Natural killer cell (primary cell): Measurements from ENCODE around the gene CLEC11A. TPM values are rescaled to one million over a fixed set of nuclear protein-coding genes. Genes with fewer than 3 reads are reported as not detected.

ENCODE experiments used
- ATAC-seq, 3 donors: fragments of 150-1000 bp in 2 of 3; fragments of 200-7000 bp in 1 of 3; cut with Tn5 transposase; 1 replicate in 1 of 3; 2 replicates in 2 of 3; pipeline ENCODE4 v1.10.0; 2021; ENCODE audit warnings: mild to moderate bottlenecking in 2 of 3, moderate library complexity in 2 of 3
- DNase-seq, 2 donors: peaks; one replicate each; pipeline versions ENCODE4 v3.0.0 to v3.0.0-alpha.2; 2013 to 2021; ENCODE audit warnings: mixed read lengths in 1 of 2
- H3K27ac ChIP-seq: one replicate; pipeline ENCODE4 v1.5.1; 2013; ENCODE audit warnings: mild to moderate bottlenecking, low read length
- H3K27me3 ChIP-seq: one replicate; pipeline ENCODE4 v1.6.1; 2013; ENCODE audit warnings: low read length; ENCODE audit not compliant: control insufficient read depth, insufficient read depth
- H3K36me3 ChIP-seq: one replicate; pipeline ENCODE4 v1.6.1; 2013; ENCODE audit warnings: low read length; ENCODE audit not compliant: control insufficient read depth, insufficient read depth
- H3K4me1 ChIP-seq: one replicate; pipeline ENCODE4 v1.6.1; 2013; ENCODE audit warnings: low read length; ENCODE audit not compliant: control insufficient read depth, insufficient read depth
- H3K4me3 ChIP-seq: one replicate; pipeline ENCODE4 v1.5.1; 2013; ENCODE audit warnings: low read length
- H3K9me3 ChIP-seq: one replicate; pipeline ENCODE4 v1.6.1; 2013; ENCODE audit warnings: low read length; ENCODE audit not compliant: control insufficient read depth, insufficient read depth
- H3K27ac Mint-ChIP-seq, 2 donors: one replicate each; pipeline ENCODE4 v1.8.0; 2022; ENCODE audit warnings: mild to moderate bottlenecking in 2 of 2, mixed read lengths in 2 of 2, moderate library complexity in 1 of 2
- H3K27me3 Mint-ChIP-seq, 2 donors: one replicate each; pipeline ENCODE4 v1.8.0; 2022; ENCODE audit warnings: low read depth in 2 of 2, mixed read lengths in 2 of 2
- H3K36me3 Mint-ChIP-seq: one replicate; pipeline ENCODE4 v1.8.0; 2022; ENCODE audit warnings: mixed read lengths
- H3K4me1 Mint-ChIP-seq, 2 donors: one replicate each; pipeline ENCODE4 v1.8.0; 2022; ENCODE audit warnings: mixed read lengths in 2 of 2
- H3K4me3 Mint-ChIP-seq: one replicate; pipeline ENCODE4 v1.8.0; 2022; ENCODE audit warnings: mild to moderate bottlenecking, moderate library complexity, mixed read lengths
- H3K9me3 Mint-ChIP-seq, 2 donors: one replicate each; pipeline ENCODE4 v1.8.0; 2022; ENCODE audit warnings: mixed read lengths in 2 of 2
- CTCF ChIP-seq: fragments of 200-600 bp; IDR thresholded peaks from one replicate; pipeline ENCODE4 v1.8.0; 2022; ENCODE audit warnings: antibody characterized with exemption
- WGBS: methylation state at CpG from one replicate; pipeline ENCODE4 v1.1.7; 2013; ENCODE audit warnings: missing lambda C conversion rate; ENCODE audit not compliant: insufficient coverage; 5-methylcytosine and 5-hydroxymethylcytosine counted together
- intact Hi-C: fragments of 100-400 bp; cut with micrococcal nuclease; formaldehyde crosslinking; loops from one replicate; pipeline ENCODE4 v1.14.2; 2022
- total RNA-seq, 4 donors: library from RNA; stranded (reverse); fragments of 120-200 nt in 1 of 4; gene quantifications; one replicate each; pipeline versions ENCODE4 v1.2.3 to v1.2.4, GENCODE V29; 2013 to 2022

Gene CLEC11A
- total RNA-seq, 3 donors from 2014 or later (not counting 1 experiment from before 2014, with no cell fraction given) = 2.3 to 4.0 (median 3.3) TPM

GRCh38 chr19:50708179-50708879, 14.8 kb upstream of the CLEC11A start:
- H3K27ac Mint-ChIP-seq = no peak overlapping the region
- Histone ChIP-seq H3K4me3 (no peak overlapping the region), H3K4me1 (peaks cover 13% of the 10 kb centered on the region), H3K27ac (no peak overlapping the region), H3K36me3 (no peaks in the 10 kb centered on the region), H3K9me3 (no peaks in the 10 kb centered on the region), H3K27me3 (peaks cover 1% of the 10 kb centered on the region)
- DNase-seq (no peak), ATAC-seq (no peak)
- no peaks in the 10 kb centered on the region for H3K9me3 Mint-ChIP-seq
- no peaks in the 10 kb centered on the region for H3K36me3 Mint-ChIP-seq
- intact Hi-C loops = no loop called here
- WGBS = 71% methylated on average over 11 of the region's 12 CpGs
- TF ChIP-seq CTCF = no peak
- H3K27me3 Mint-ChIP-seq = peaks cover 7 to 10% of the 10 kb centered on the region in 2 donors
- no peak overlapping the region for H3K4me3 Mint-ChIP-seq
- H3K4me1 Mint-ChIP-seq = peaks cover 12 to 13% of the 10 kb centered on the region in 2 donors

- Mint-ChIP-seq H3K27me3 (peaks cover 0 to 3% of the 10 kb centered on the region in 2 donors), H3K9me3 (no peaks in the 10 kb centered on the region), H3K4me1 (peaks cover 15 to 23% of the 10 kb centered on the region in 2 donors), H3K36me3 (no peaks in the 10 kb centered on the region), H3K27ac (no peak overlapping the region), H3K4me3 (no peak overlapping the region)
- no peak overlapping the region for H3K4me3 ChIP-seq
- no peaks in the 10 kb centered on the region for H3K36me3 ChIP-seq
- TF ChIP-seq CTCF = no peak
- 67% methylated on average over 10 of the region's 10 CpGs for WGBS
- intact Hi-C loops = no loop called here
- no peak overlapping the region for H3K27ac ChIP-seq
- H3K9me3 ChIP-seq = no peaks in the 10 kb centered on the region
- peaks cover 23% of the 10 kb centered on the region for H3K4me1 ChIP-seq
- peaks cover 2% of the 10 kb centered on the region for H3K27me3 ChIP-seq
- no peak for DNase-seq
- ATAC-seq = no peak
These were observed 13.1 kb upstream of the CLEC11A start for GRCh38 chr19:50710094-50710493.

GRCh38 chr19:50710612-50711011, 12.6 kb upstream of the CLEC11A start:
- DNase-seq = no peak
- H3K27ac Mint-ChIP-seq = no peak overlapping the region
- 80% methylated on average over 5 of the region's 5 CpGs for WGBS
- peaks cover 23% of the 10 kb centered on the region for H3K4me1 ChIP-seq
- no peak overlapping the region for H3K27ac ChIP-seq
- H3K4me3 ChIP-seq = no peak overlapping the region
- H3K4me1 Mint-ChIP-seq = peaks cover 15 to 23% of the 10 kb centered on the region in 2 donors
- H3K9me3 ChIP-seq = no peaks in the 10 kb centered on the region
- H3K4me3 Mint-ChIP-seq = no peak overlapping the region
- no peaks in the 10 kb centered on the region for H3K36me3 Mint-ChIP-seq
- intact Hi-C loops = no loop called here
- H3K36me3 ChIP-seq = no peaks in the 10 kb centered on the region
- no peaks in the 10 kb centered on the region for H3K9me3 Mint-ChIP-seq
- peaks cover 3% of the 10 kb centered on the region in 2 donors for H3K27me3 Mint-ChIP-seq
- ATAC-seq = no peak
- no peak for TF ChIP-seq CTCF
- H3K27me3 ChIP-seq = peaks cover 2% of the 10 kb centered on the region

GRCh38 chr19:50711196-50711595, 12.0 kb upstream of the CLEC11A start:
- DNase-seq (no peak), ATAC-seq (no peak)
- H3K27ac ChIP-seq = no peak overlapping the region
- Mint-ChIP-seq H3K27me3 (peaks cover 4 to 9% of the 10 kb centered on the region in 2 donors), H3K4me1 (peaks cover 15 to 23% of the 10 kb centered on the region in 2 donors), H3K27ac (no peak overlapping the region), H3K9me3 (no peaks in the 10 kb centered on the region), H3K36me3 (no peaks in the 10 kb centered on the region), H3K4me3 (no peak overlapping the region)
- 88% methylated on average over 11 of the region's 11 CpGs for WGBS
- peaks cover 2% of the 10 kb centered on the region for H3K27me3 ChIP-seq
- TF ChIP-seq CTCF = no peak
- H3K36me3 ChIP-seq = no peaks in the 10 kb centered on the region
- no peak overlapping the region for H3K4me3 ChIP-seq
- intact Hi-C loops = no loop called here
- peaks cover 23% of the 10 kb centered on the region for H3K4me1 ChIP-seq
- no peaks in the 10 kb centered on the region for H3K9me3 ChIP-seq
